H4 (cell line): ENCODE data around the gene PHACTR2. TPM values are rescaled to one million over a fixed set of nuclear protein-coding genes. Genes with fewer than 3 reads are reported as not detected.
"Not testable (repeated sequence)": the region's sequence is repeated elsewhere in the genome, so short reads cannot be mapped to it uniquely, and the experiment has no call there.

Source experiments
- DNase-seq: peaks from one replicate; pipeline ENCODE4 v3.0.0-alpha.2; 2015; ENCODE audit warnings: low spot score
- total RNA-seq: library from RNA; depleted of rRNA; stranded (reverse); fragments of >200 nt; shearing (Covaris generic); gene quantifications from 2 replicates; pipeline ENCODE4 v1.2.3, GENCODE V29; 2014

PHACTR2 gene
- total RNA-seq, 1 experiment from 2014 or later = 24.4 TPM

- no peak for DNase-seq
These were observed 129.5 kb downstream of the PHACTR2 start for GRCh38 chr6:143807103-143807772.

GRCh38 chr6:143810745-143811144 is 133.0 kb downstream of the PHACTR2 start:
- no peak for DNase-seq

GRCh38 chr6:143811501-143812157 is 133.9 kb downstream of the PHACTR2 start:
- no peak for DNase-seq

GRCh38 chr6:143817621-143818020 is 139.9 kb downstream of the PHACTR2 start:
- DNase-seq = no peak

GRCh38 chr6:143821359-143821758 is 143.6 kb downstream of the PHACTR2 start:
- no peak for DNase-seq

GRCh38 chr6:143822584-143823024 is 144.8 kb downstream of the PHACTR2 start:
- DNase-seq = no peak

GRCh38 chr6:143823548-143823947 is 145.8 kb downstream of the PHACTR2 start:
- no peak for DNase-seq

GRCh38 chr6:143828572-143828971 is 150.8 kb downstream of the PHACTR2 start:
- no peak for DNase-seq

GRCh38 chr6:143836150-143836549 is 158.4 kb downstream of the PHACTR2 start:
- DNase-seq = no peak

GRCh38 chr6:143838395-143838794 is 160.6 kb downstream of the PHACTR2 start:
- DNase-seq = no peak

GRCh38 chr6:143839196-143839595 is 161.4 kb downstream of the PHACTR2 start:
- no peak for DNase-seq

- DNase-seq = no peak
These were observed 163.0 kb downstream of the PHACTR2 start for GRCh38 chr6:143840595-143841265.

- no peak for DNase-seq
These were observed 164.7 kb downstream of the PHACTR2 start for GRCh38 chr6:143842461-143842901.

GRCh38 chr6:143842902-143843676 is 165.3 kb downstream of the PHACTR2 start, which contains the start of gene LTV1:
LTV1 (plus strand) TSS chr6:143843338; CDS start chr6:143843478, 140 bp downstream.
- DNase-seq = peak; percentile 90

- no peak for DNase-seq
These were observed 165.9 kb downstream of the PHACTR2 start for GRCh38 chr6:143843677-143843999.

- no peak for DNase-seq
These were observed 166.2 kb downstream of the PHACTR2 start for GRCh38 chr6:143844006-143844405.

- no peak for DNase-seq
These were observed 167.3 kb downstream of the PHACTR2 start for GRCh38 chr6:143845033-143845432.

- DNase-seq = not testable (repeated sequence)
These were observed 173.9 kb downstream of the PHACTR2 start for GRCh38 chr6:143851706-143852105.

- not testable (repeated sequence) for DNase-seq
These were observed 177.3 kb downstream of the PHACTR2 start for GRCh38 chr6:143855057-143855456.

GRCh38 chr6:143856762-143857161 is 179.0 kb downstream of the PHACTR2 start:
- DNase-seq = not testable (repeated sequence)

- DNase-seq = no peak
These were observed 179.9 kb downstream of the PHACTR2 start for GRCh38 chr6:143857651-143858050.
